ENCODE data around the gene CXCL12.

Gene CXCL12

DNA sequence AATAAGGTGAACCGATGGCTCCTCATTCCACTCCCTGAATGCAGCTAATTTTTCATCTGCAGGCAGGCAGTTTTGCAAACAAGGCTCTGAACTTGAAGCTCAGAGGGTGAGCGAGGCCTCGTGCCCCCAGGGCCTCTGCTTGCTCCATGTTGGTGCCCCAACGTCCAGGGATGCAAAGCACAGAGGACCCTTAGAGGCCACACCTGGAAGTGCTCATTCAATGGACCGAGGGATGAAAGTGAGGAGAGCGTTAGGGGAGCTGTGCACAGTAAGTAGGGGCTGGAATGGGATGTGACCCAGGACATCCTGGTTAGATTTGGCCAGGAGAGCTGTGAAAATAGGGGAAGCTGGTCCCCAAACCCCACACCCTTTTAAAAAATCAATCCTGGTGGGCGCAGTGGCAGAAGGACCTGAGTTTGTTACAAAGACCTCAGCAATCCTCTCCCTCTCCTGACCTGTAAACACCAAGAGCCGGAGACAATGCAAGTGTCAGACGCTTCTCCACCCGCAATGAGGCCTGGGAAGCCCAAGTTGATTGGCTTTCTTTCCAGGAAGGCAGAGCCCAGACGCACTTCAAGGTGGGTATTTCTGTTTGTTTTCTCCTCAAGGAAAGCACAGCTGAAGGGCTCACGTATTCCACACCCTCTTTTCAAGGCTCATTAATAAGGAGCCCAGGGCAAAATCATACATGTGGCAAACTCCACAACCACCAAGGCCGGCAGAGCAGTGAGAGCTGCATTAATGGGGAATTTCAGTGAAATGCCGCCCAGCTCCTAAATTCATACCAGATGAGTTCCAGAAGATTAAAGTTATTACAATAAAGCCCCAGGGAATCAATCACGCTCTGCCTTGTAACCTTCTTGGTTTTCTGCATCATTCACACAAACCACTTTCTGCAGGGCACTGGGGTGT lies 14.1 kb upstream of the CXCL12 start:
- no peak overlapping the region for H3K4me3 ChIP-seq (ENCODE audit: low read length)
- H3K36me3 ChIP-seq (ENCODE audit: control insufficient read depth, low read depth, low read length) = no peaks in the 10 kb centered on the region
- H3K27me3 ChIP-seq (ENCODE audit: control insufficient read depth, insufficient read depth, low read length) = no peaks in the 10 kb centered on the region
- H3K9me3 ChIP-seq (ENCODE audit: control insufficient read depth, low read depth, low read length) = no peaks in the 10 kb centered on the region
- peaks cover 51% of the 10 kb centered on the region for H3K4me1 ChIP-seq (ENCODE audit: control insufficient read depth, low read depth, low read length)
- H3K27ac ChIP-seq (ENCODE audit: low read length) = no peak overlapping the region
- no peak overlapping the region for H3K9ac ChIP-seq (ENCODE audit: low read length)

DNA sequence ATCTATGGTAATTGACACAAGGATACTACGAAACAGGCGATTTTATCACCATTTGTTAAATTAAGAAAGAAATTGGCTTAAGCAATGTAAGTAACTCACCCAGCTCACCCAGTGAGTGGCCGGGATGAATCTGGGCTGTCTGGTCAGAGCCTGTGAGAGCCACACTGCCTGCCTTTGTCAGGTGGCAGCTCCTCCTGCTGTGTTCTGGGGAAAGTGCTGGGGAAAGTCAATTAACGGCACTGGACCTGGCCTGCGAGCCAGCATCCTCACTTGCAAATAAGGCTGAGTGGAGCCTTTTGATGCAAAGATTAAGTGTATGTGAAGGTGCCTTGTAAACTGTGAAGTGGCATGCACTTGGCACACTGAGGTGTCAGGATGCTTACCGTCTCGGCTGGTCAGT lies 13.4 kb upstream of the CXCL12 start:
- no peak overlapping the region for H3K4me3 ChIP-seq (ENCODE audit: low read length)
- H3K9ac ChIP-seq (ENCODE audit: low read length) = no peak overlapping the region
- H3K27ac ChIP-seq (ENCODE audit: low read length) = no peak overlapping the region
- H3K9me3 ChIP-seq (ENCODE audit: control insufficient read depth, low read depth, low read length) = no peaks in the 10 kb centered on the region
- H3K4me1 ChIP-seq (ENCODE audit: control insufficient read depth, low read depth, low read length) = peaks cover 51% of the 10 kb centered on the region
- H3K36me3 ChIP-seq (ENCODE audit: control insufficient read depth, low read depth, low read length) = no peaks in the 10 kb centered on the region
- H3K27me3 ChIP-seq (ENCODE audit: control insufficient read depth, insufficient read depth, low read length) = no peaks in the 10 kb centered on the region

DNA sequence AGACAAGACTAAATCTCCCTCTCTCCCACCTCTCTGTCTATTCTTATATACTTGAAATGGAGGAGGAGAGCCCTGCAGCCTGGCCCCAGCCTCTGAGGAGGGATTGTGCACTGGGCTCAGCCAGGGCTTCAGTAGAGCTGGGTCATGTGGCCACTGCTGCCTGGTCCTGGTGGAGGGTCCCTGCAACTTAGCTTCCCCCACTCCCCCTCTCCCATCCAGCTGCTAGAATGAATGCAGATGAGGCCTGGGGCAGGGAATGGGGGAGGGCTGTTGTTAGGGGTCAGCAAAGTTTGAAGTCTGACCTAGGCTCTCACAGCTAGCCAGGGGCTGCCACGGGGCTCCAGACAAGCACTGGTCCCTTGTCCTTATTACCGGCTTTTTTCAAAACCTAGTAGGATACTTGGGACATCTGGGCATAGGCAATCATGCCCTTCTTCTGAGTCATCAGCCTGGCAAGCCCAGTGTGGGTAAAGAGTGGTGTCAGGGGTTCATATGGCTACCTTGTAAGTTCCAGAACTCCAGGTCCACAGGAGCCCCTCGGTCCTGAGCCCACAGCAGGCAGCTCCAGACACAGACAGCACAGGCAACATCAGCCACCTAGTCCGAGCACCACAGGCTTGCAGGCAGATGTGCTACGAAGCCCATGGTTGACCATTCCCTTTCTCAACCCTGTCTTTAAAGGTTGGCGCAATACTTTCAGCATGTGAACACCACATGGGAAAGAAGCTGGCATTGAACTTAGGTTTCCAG lies 12.8 kb upstream of the CXCL12 start:
- Histone ChIP-seq H3K27ac (ENCODE audit: low read length) (no peak overlapping the region), H3K9ac (ENCODE audit: low read length) (no peak overlapping the region), H3K36me3 (ENCODE audit: control insufficient read depth, low read depth, low read length) (no peaks in the 10 kb centered on the region), H3K4me3 (ENCODE audit: low read length) (no peak overlapping the region), H3K27me3 (ENCODE audit: control insufficient read depth, insufficient read depth, low read length) (no peaks in the 10 kb centered on the region), H3K9me3 (ENCODE audit: control insufficient read depth, low read depth, low read length) (no peaks in the 10 kb centered on the region), H3K4me1 (ENCODE audit: control insufficient read depth, low read depth, low read length) (peaks cover 51% of the 10 kb centered on the region)

DNA sequence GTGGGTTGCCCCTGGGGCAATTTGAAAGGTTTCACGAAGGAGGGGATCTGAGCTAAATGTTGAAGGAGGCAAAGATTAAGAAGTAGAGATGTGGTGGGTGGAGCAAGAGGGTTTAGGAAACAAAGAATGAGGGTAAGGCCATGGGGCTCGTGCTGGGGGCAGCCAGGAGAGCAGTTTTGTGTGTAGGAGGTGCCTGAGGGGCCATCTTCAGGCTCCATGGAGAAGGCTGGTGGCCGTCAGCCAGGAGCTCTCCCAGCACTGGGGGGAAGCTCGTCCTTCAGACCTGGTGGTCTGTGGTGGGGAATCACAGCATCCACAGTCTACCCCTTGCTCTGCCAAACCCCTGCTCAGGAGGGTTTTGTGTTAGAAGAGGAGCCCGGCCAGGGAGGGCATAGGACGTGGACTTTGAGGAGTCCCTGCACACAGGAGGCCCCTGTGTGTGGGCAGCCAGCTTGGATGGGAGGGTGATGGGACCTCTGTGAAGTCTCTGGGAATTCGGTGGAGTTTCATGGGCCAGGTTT lies 11.8 kb upstream of the CXCL12 start:
- H3K4me1 ChIP-seq (ENCODE audit: control insufficient read depth, low read depth, low read length) = peaks cover 49% of the 10 kb centered on the region
- no peaks in the 10 kb centered on the region for H3K27me3 ChIP-seq (ENCODE audit: control insufficient read depth, insufficient read depth, low read length)
- no peak overlapping the region for H3K27ac ChIP-seq (ENCODE audit: low read length)
- H3K9ac ChIP-seq (ENCODE audit: low read length) = no peak overlapping the region
- H3K9me3 ChIP-seq (ENCODE audit: control insufficient read depth, low read depth, low read length) = no peaks in the 10 kb centered on the region
- no peaks in the 10 kb centered on the region for H3K36me3 ChIP-seq (ENCODE audit: control insufficient read depth, low read depth, low read length)
- no peak overlapping the region for H3K4me3 ChIP-seq (ENCODE audit: low read length)

DNA sequence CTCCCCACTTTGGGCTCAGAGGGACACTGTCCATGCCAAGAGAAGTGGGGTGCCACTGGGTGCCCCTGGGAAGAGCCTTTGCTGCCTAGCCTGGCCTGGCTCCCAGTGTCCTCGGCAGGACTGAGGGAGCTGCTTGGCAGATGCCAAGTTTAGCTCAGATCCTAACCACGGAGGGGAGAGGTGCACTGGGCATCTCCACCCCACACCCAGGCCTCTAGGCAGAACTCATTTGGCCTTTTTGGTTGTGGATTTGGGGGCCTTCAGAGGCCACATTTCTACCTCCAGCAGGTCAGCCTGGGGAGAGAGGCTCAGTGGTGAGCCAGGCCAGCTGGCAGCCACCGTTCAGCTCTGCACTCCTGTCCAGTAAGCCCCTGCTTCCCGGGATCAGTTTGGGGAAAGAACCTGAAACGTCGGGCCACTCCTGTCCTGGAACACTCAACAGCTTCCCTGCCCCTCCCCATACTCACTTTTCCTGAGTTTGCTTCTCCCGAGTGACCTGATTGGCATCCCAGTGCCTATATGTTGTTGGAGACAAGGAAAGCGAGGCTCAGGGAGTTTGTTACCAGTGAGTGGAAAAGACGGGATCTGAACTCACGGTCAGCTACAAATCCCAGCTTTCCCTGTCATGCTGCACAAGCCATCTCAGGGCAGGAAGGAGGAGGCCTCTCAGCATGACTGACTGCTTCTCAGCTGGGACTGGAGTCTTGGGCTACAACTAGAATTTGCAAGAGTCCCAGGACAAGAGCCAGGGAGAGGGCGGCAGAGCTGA lies 11.2 kb upstream of the CXCL12 start:
- H3K36me3 ChIP-seq (ENCODE audit: control insufficient read depth, low read depth, low read length) = no peaks in the 10 kb centered on the region
- no peak overlapping the region for H3K4me3 ChIP-seq (ENCODE audit: low read length)
- H3K9me3 ChIP-seq (ENCODE audit: control insufficient read depth, low read depth, low read length) = no peaks in the 10 kb centered on the region
- H3K27me3 ChIP-seq (ENCODE audit: control insufficient read depth, insufficient read depth, low read length) = no peaks in the 10 kb centered on the region
- H3K9ac ChIP-seq (ENCODE audit: low read length) = no peak overlapping the region
- H3K4me1 ChIP-seq (ENCODE audit: control insufficient read depth, low read depth, low read length) = peaks cover 43% of the 10 kb centered on the region
- no peak overlapping the region for H3K27ac ChIP-seq (ENCODE audit: low read length)

DNA sequence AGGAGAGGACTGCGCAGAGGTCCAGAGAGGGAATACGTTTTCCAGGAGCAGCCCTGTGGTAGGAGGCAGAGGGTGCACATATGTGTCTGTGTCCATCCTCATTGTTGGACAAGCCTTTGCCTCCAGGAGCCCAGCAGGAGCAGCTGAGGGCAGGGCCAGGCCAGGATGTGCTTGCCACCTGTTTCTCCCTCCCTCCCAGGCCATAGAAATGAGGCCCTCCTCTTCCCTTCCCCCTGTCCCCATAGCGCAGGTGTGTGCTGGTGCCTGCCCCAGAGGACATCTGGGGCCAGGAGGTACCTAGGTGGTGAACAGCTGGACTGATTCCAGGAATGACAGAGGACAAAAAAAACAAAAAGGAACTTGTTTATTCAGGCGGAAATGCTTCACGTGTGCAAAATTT lies 10.5 kb upstream of the CXCL12 start:
- H3K27me3 ChIP-seq (ENCODE audit: control insufficient read depth, insufficient read depth, low read length) = no peaks in the 10 kb centered on the region
- H3K27ac ChIP-seq (ENCODE audit: low read length) = no peak overlapping the region
- H3K4me3 ChIP-seq (ENCODE audit: low read length) = no peak overlapping the region
- H3K4me1 ChIP-seq (ENCODE audit: control insufficient read depth, low read depth, low read length) = peaks cover 36% of the 10 kb centered on the region
- H3K36me3 ChIP-seq (ENCODE audit: control insufficient read depth, low read depth, low read length) = no peaks in the 10 kb centered on the region
- H3K9ac ChIP-seq (ENCODE audit: low read length) = no peak overlapping the region
- H3K9me3 ChIP-seq (ENCODE audit: control insufficient read depth, low read depth, low read length) = no peaks in the 10 kb centered on the region

DNA sequence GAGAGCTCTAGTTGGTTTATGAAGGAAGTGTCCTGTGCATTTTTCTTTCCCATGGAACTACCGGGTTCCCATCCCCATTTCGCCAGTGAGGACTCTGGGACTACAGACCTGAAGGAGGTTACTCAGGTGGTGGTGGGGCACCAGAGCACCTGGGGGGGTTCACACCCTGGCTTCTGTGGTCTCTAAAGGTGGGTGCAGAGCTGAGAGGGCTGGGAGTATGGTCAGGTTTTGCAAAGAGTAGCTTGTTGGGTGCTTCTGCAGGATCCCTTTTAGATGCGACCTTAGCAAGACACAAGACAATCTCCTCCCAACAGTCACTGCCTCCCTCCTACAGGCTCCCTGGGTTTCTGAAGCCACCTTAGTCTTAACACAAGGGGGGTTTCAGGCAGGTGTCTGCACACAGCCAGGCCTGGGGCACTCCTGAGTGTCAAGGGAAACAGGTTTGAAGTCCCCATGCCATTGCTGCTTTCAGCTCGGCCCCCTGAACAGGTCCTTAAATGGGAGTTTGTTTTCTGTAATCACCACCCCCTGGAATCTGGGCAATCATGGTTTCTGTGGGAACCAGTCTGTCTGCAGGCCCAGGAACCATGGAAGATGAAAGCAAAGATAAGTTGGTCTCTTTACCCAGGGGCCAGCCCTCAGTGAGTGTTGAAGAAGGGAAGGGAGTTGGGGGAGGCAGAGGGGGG lies 9.9 kb upstream of the CXCL12 start:
- Histone ChIP-seq H3K27me3 (ENCODE audit: control insufficient read depth, insufficient read depth, low read length) (no peaks in the 10 kb centered on the region), H3K4me1 (ENCODE audit: control insufficient read depth, low read depth, low read length) (peaks cover 30% of the 10 kb centered on the region), H3K4me3 (ENCODE audit: low read length) (no peak overlapping the region), H3K9me3 (ENCODE audit: control insufficient read depth, low read depth, low read length) (no peaks in the 10 kb centered on the region), H3K9ac (ENCODE audit: low read length) (no peak overlapping the region), H3K36me3 (ENCODE audit: control insufficient read depth, low read depth, low read length) (no peaks in the 10 kb centered on the region), H3K27ac (ENCODE audit: low read length) (no peak overlapping the region)

DNA sequence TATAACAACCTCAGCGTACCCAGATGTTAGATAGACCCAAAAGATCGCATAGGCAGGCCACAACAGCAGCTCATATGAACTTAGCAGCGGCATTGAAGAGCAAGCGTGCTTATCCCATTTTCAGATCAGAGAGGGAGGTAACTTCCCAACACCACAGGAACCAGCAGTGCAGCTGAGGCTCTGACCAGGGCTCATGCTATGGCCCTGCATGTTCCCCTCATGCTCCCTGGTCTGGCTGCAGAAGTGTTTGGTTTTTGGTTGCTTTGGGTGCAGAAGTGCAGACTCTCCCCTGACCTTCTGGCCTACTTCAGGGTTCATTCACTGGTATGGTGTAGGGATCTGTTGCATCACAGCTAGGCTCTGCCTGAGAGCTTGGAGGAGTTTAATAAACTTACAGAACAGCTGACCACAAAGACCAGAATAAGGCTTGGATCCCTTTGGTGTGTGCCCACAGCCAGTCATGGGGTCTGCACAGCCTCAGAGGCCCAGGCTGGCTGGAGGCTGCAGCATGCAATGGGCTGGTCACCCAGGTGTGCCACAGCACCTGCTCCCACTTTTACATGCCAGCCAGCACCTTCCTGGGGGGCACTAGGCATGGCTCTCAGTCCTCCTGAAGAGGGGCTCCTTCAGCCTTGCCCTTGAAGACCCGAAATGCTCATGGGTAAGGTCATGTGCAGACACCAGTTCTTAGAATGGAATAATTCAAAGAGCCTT lies 9.1 kb upstream of the CXCL12 start:
- H3K27me3 ChIP-seq (ENCODE audit: control insufficient read depth, insufficient read depth, low read length) = no peaks in the 10 kb centered on the region
- no peak overlapping the region for H3K9ac ChIP-seq (ENCODE audit: low read length)
- no peaks in the 10 kb centered on the region for H3K9me3 ChIP-seq (ENCODE audit: control insufficient read depth, low read depth, low read length)
- H3K4me3 ChIP-seq (ENCODE audit: low read length) = no peak overlapping the region
- no peak overlapping the region for H3K27ac ChIP-seq (ENCODE audit: low read length)
- no peaks in the 10 kb centered on the region for H3K36me3 ChIP-seq (ENCODE audit: control insufficient read depth, low read depth, low read length)
- peaks cover 23% of the 10 kb centered on the region for H3K4me1 ChIP-seq (ENCODE audit: control insufficient read depth, low read depth, low read length)

DNA sequence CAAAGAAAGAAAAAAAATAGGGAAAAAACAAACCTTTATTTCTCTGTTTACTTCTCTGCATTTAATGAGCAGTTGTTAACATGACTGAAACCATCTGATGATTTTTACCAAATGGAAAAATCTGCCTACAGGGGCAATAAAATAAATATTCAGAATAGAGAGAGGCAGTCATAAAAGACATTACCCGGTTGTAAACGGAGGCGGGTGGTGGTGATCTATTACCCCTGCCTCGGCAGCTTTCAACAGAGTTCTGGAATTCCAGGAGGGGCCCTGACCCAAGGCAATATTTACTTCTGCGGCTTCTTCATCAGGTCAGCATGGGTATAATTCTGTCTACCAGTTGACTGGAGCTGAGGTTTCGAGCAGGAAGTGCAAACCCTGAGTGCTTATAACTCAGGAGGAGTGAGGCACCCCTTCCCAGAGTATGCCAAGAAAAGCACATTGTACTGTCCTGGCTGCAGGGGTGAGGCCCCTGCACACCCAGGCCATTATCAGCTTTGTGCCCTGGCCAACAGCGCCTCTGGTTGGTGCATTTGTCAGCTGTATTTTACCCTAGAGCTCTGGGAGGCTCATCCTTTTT lies 8.2 kb upstream of the CXCL12 start:
- Histone ChIP-seq H3K4me3 (ENCODE audit: low read length) (no peak overlapping the region), H3K36me3 (ENCODE audit: control insufficient read depth, low read depth, low read length) (no peaks in the 10 kb centered on the region), H3K9me3 (ENCODE audit: control insufficient read depth, low read depth, low read length) (no peaks in the 10 kb centered on the region), H3K27me3 (ENCODE audit: control insufficient read depth, insufficient read depth, low read length) (no peaks in the 10 kb centered on the region), H3K9ac (ENCODE audit: low read length) (no peak overlapping the region), H3K4me1 (ENCODE audit: control insufficient read depth, low read depth, low read length) (peaks cover 14% of the 10 kb centered on the region), H3K27ac (ENCODE audit: low read length) (no peak overlapping the region)

DNA sequence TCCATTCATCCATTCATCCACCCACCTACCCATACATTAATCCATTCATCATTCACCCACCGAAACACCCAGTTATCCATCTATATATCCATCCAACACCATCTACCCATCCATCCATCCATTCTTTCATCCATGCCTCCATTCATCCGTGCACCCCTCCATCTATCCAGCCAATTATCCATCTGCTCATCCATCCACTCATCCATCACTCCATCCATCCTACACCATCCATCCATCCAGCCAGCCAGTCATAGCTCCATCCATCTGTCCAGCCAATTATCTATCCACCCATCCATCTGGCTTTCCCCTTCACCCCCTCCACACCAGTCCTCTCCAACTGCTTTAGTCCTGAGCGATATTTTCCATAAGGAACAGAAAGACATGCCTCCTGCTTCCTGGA lies 7.5 kb upstream of the CXCL12 start:
- Histone ChIP-seq H3K4me3 (ENCODE audit: low read length) (no peak overlapping the region), H3K9ac (ENCODE audit: low read length) (no peak overlapping the region), H3K27ac (ENCODE audit: low read length) (no peak overlapping the region), H3K36me3 (ENCODE audit: control insufficient read depth, low read depth, low read length) (no peaks in the 10 kb centered on the region), H3K4me1 (ENCODE audit: control insufficient read depth, low read depth, low read length) (peaks cover 7% of the 10 kb centered on the region), H3K9me3 (ENCODE audit: control insufficient read depth, low read depth, low read length) (no peaks in the 10 kb centered on the region), H3K27me3 (ENCODE audit: control insufficient read depth, insufficient read depth, low read length) (no peaks in the 10 kb centered on the region)
